GM23338 (cell line): ENCODE measurements around the gene SNTB2. TPM values are rescaled to one million over a fixed set of nuclear protein-coding genes. Genes with fewer than 3 reads are reported as not detected.

Experiments
- ATAC-seq: fragments of 200-7000 bp; cut with Tn5 transposase; 3 replicates; pipeline ENCODE4 v1.9.1; 2020
- DNase-seq: peaks from one replicate; pipeline ENCODE4 v3.0.0-alpha.2; 2015; ENCODE audit warnings: low spot score
- H2AFZ ChIP-seq: fragments of 200-600 bp; sonication (generic); 2 replicates; pipeline ENCODE4 v1.8.0; 2016; ENCODE audit warnings: antibody characterized with exemption, mild to moderate bottlenecking, moderate library complexity
- H3F3A ChIP-seq: fragments of 200-600 bp; sonication (generic); replicated peaks from 2 replicates; pipeline ENCODE4 v1.8.0; 2017; ENCODE audit warnings: antibody characterized with exemption, mixed run types, low read depth
- H3K27ac ChIP-seq: fragments of 200-600 bp; sonication (generic); 2 replicates; pipeline ENCODE4 v1.6.1; 2016; ENCODE audit warnings: low read depth
- H3K27me3 ChIP-seq: fragments of 200-600 bp; sonication (generic); 2 replicates; pipeline ENCODE4 v1.8.0; 2016; ENCODE audit warnings: mild to moderate bottlenecking, mixed run types, moderate library complexity; ENCODE audit not compliant: insufficient read depth
- H3K36me3 ChIP-seq: fragments of 200-600 bp; sonication (generic); 2 replicates; pipeline ENCODE4 v1.8.0; 2016; ENCODE audit warnings: mild to moderate bottlenecking; ENCODE audit not compliant: insufficient read depth
- H3K4me1 ChIP-seq: fragments of 200-600 bp; sonication (generic); 2 replicates; pipeline ENCODE4 v1.8.0; 2016; ENCODE audit warnings: mild to moderate bottlenecking, moderate library complexity; ENCODE audit not compliant: insufficient read depth
- H3K4me2 ChIP-seq: fragments of 200-600 bp; sonication (generic); 2 replicates; pipeline ENCODE4 v1.7.1; 2017; ENCODE audit warnings: mixed run types
- H3K4me3 ChIP-seq: fragments of 200-600 bp; sonication (generic); 2 replicates; pipeline ENCODE4 v1.6.1; 2016; ENCODE audit warnings: mixed run types
- H3K79me2 ChIP-seq: fragments of 200-600 bp; sonication (generic); replicated peaks from 2 replicates; pipeline ENCODE4 v1.8.0; 2017; ENCODE audit warnings: mild to moderate bottlenecking; ENCODE audit not compliant: insufficient read depth
- H3K9me2 ChIP-seq: fragments of 200-600 bp; sonication (generic); 2 replicates; pipeline ENCODE4 v1.8.0; 2017; ENCODE audit not compliant: insufficient read depth
- H4K20me1 ChIP-seq: fragments of 200-600 bp; sonication (generic); replicated peaks from 2 replicates; pipeline ENCODE4 v1.8.0; 2017; ENCODE audit warnings: mild to moderate bottlenecking; ENCODE audit not compliant: insufficient read depth
- H3K27ac Mint-ChIP-seq: 2 replicates; pipeline ENCODE4 v1.8.0; 2020; ENCODE audit warnings: inconsistent platforms, mild to moderate bottlenecking, moderate library complexity, mixed read lengths
- H3K27me3 Mint-ChIP-seq: 3 replicates; pipeline ENCODE4 v1.8.0; 2022; ENCODE audit warnings: low read depth, mild to moderate bottlenecking, moderate library complexity, mixed read lengths, inconsistent platforms; ENCODE audit not compliant: insufficient read depth, poor library complexity
- H3K36me3 Mint-ChIP-seq: 3 replicates; pipeline ENCODE4 v1.8.0; 2021; ENCODE audit warnings: low read depth, mild to moderate bottlenecking, inconsistent platforms, moderate library complexity, mixed read lengths
- H3K4me1 Mint-ChIP-seq: 3 replicates; pipeline ENCODE4 v1.8.0; 2020; ENCODE audit warnings: mild to moderate bottlenecking, inconsistent platforms, mixed read lengths
- H3K4me3 Mint-ChIP-seq: 3 replicates; pipeline ENCODE4 v1.8.0; 2021; ENCODE audit warnings: moderate library complexity, mild to moderate bottlenecking, inconsistent platforms, mixed read lengths
- H3K9me3 Mint-ChIP-seq: 3 replicates; pipeline ENCODE4 v1.8.0; 2020; ENCODE audit warnings: moderate library complexity, mild to moderate bottlenecking, inconsistent platforms, mixed read lengths
- CTCF ChIP-seq, 2 experiments: fragments of 200-600 bp in 1 of 2; sonication (generic) in 1 of 2; conservative IDR thresholded peaks; 2 replicates each; pipeline versions ENCODE4 v1.5.1 to v1.6.1; 2016 to 2017; ENCODE audit warnings: antibody characterized with exemption in 2 of 2, low read depth in 2 of 2, mild to moderate bottlenecking in 2 of 2, moderate library complexity in 1 of 2
- ETS1 ChIP-seq: IDR thresholded peaks from 2 replicates; pipeline ENCODE4 v1.6.1; 2016; ENCODE audit warnings: antibody characterized with exemption
- EZH2 ChIP-seq: fragments of 200-600 bp; sonication (generic); IDR thresholded peaks from one replicate; pipeline ENCODE4 v1.8.0; 2017; ENCODE audit warnings: antibody characterized with exemption, mild to moderate bottlenecking, low read depth; ENCODE audit not compliant: unreplicated experiment
- EZH2phosphoT487 ChIP-seq: fragments of 200-600 bp; sonication (generic); IDR thresholded peaks from one replicate; pipeline ENCODE4 v1.8.1; 2018; ENCODE audit warnings: antibody characterized with exemption; ENCODE audit not compliant: unreplicated experiment
- JUNB ChIP-seq: IDR thresholded peaks from one replicate; pipeline ENCODE4 v1.6.1; 2016; ENCODE audit warnings: antibody characterized with exemption; ENCODE audit not compliant: unreplicated experiment
- NANOG ChIP-seq: IDR thresholded peaks from 2 replicates; pipeline ENCODE4 v1.6.1; 2016; ENCODE audit warnings: antibody characterized with exemption, borderline replicate concordance
- POLR2AphosphoS5 ChIP-seq: IDR thresholded peaks from 2 replicates; pipeline ENCODE4 v1.6.1; 2016; ENCODE audit warnings: antibody characterized with exemption, low read depth
- REST ChIP-seq: IDR thresholded peaks from one replicate; pipeline ENCODE4 v1.6.1; 2018; ENCODE audit warnings: antibody characterized with exemption; ENCODE audit not compliant: unreplicated experiment
- STAT1 ChIP-seq: IDR thresholded peaks from one replicate; pipeline ENCODE4 v1.6.1; 2016; ENCODE audit warnings: antibody characterized with exemption; ENCODE audit not compliant: unreplicated experiment
- ZNF114 ChIP-seq: fragments of 250-450 bp; sonication (Bioruptor Pico); IDR thresholded peaks from 2 replicates; pipeline ENCODE4 v1.5.0; 2020; ENCODE audit warnings: mild to moderate bottlenecking, moderate library complexity
- ZNF331 ChIP-seq: fragments of 250-450 bp; sonication (Bioruptor Pico); IDR thresholded peaks from 2 replicates; pipeline ENCODE4 v1.5.0; 2020; ENCODE audit warnings: low read depth, mild to moderate bottlenecking, moderate library complexity
- polyA plus RNA-seq: library from polyadenylated mRNA; unstranded; fragments of >200 nt; fragmentation: Nextera tagmentation; extraction: Ambion mirVana; gene quantifications from 2 replicates; pipeline ENCODE4 v1.2.1, GENCODE V29; 2016
- total RNA-seq: library from RNA; depleted of rRNA; stranded (reverse); fragments of >200 nt; shearing (Covaris generic); gene quantifications from 2 replicates; pipeline ENCODE4 v1.2.3, GENCODE V29; 2014

SNTB2 gene
- total and polyA plus RNA-seq, 2 experiments from 2014 or later, result 4.8 to 42.7 TPM

GRCh38 chr16:69223882-69224281 lies 36.9 kb downstream of the SNTB2 start (continued):
- TF ChIP-seq ETS1, result no peak
- TF ChIP-seq NANOG, result no peak
- no peak for TF ChIP-seq JUNB
- TF ChIP-seq POLR2AphosphoS5, result no peak
- no peak for TF ChIP-seq STAT1
- no peak for TF ChIP-seq EZH2phosphoT487
- TF ChIP-seq ZNF331, result no peak
- TF ChIP-seq EZH2, result no peak

GRCh38 chr16:69225121-69225520 lies 38.2 kb downstream of the SNTB2 start:
- H3K79me2 ChIP-seq, result peaks cover 57% of the 10 kb centered on the region

More at GRCh38 chr16:69225121-69225520, 38.2 kb downstream of the SNTB2 start:
- H3K4me3 ChIP-seq, result no peak overlapping the region
- H3F3A ChIP-seq, result no peaks in the 10 kb centered on the region
- no peaks in the 10 kb centered on the region for H3K4me1 ChIP-seq
- H3K4me3 Mint-ChIP-seq, result no peak overlapping the region
- no peak overlapping the region for H2AFZ ChIP-seq
- H4K20me1 ChIP-seq, result peaks cover 4% of the 10 kb centered on the region
- no peak for DNase-seq
- H3K27ac Mint-ChIP-seq, result no peak overlapping the region
- ATAC-seq, result no peak
- no peaks in the 10 kb centered on the region for H3K4me1 Mint-ChIP-seq
- 0 out of 3 replicates have a peak, but pooled peaks cover 5% of the 10 kb centered on the region for H3K36me3 Mint-ChIP-seq
- H3K27me3 Mint-ChIP-seq, result peaks cover 4% of the 10 kb centered on the region
- no peaks in the 10 kb centered on the region for H3K9me3 Mint-ChIP-seq
- H3K9me2 ChIP-seq, result no peaks in the 10 kb centered on the region
- no peaks in the 10 kb centered on the region for H3K27me3 ChIP-seq
- H3K27ac ChIP-seq, result no peak overlapping the region
- H3K4me2 ChIP-seq, result no peak overlapping the region
- no peaks in the 10 kb centered on the region for H3K36me3 ChIP-seq
- no peak for TF ChIP-seq REST
- TF ChIP-seq ZNF114, result no peak
- TF ChIP-seq NANOG, result no peak
- TF ChIP-seq STAT1, result no peak
- TF ChIP-seq CTCF (conservative IDR thresholded peaks at IDR 0.05; ENCODE audit: low read depth in 2 of 2), result no peak
- TF ChIP-seq EZH2phosphoT487, result no peak
- TF ChIP-seq POLR2AphosphoS5, result no peak
